GM06990 (cell line): ENCODE measurements around the gene RPL38.

ENCODE experiments used
- DNase-seq: peaks from one replicate; pipeline ENCODE4 v3.0.0-alpha.2; 2011; ENCODE audit not compliant: insufficient read length; ENCODE audit errors: extremely low read depth
- H3K27me3 ChIP-seq: replicated peaks from 2 replicates; pipeline ENCODE4 v1.6.0; 2011; ENCODE audit warnings: low read length; ENCODE audit not compliant: control insufficient read depth, insufficient read depth
- H3K36me3 ChIP-seq: 2 replicates; pipeline ENCODE4 v1.5.1; 2011; ENCODE audit warnings: low read length; ENCODE audit not compliant: control insufficient read depth, insufficient read depth
- H3K4me3 ChIP-seq: replicated peaks from 2 replicates; pipeline ENCODE4 v1.5.1; 2011; ENCODE audit warnings: low read depth, mild to moderate bottlenecking, control low read depth, low read length
- TF ChIP-seq, protein P1 (sequence below): IDR thresholded peaks from 2 replicates; pipeline ENCODE4 v1.5.1; 2011; ENCODE audit warnings: low read length, control low read depth, mild to moderate bottlenecking, inconsistent platforms; ENCODE audit not compliant: insufficient read depth, poor library complexity, severe bottlenecking

Gene RPL38

DNA sequence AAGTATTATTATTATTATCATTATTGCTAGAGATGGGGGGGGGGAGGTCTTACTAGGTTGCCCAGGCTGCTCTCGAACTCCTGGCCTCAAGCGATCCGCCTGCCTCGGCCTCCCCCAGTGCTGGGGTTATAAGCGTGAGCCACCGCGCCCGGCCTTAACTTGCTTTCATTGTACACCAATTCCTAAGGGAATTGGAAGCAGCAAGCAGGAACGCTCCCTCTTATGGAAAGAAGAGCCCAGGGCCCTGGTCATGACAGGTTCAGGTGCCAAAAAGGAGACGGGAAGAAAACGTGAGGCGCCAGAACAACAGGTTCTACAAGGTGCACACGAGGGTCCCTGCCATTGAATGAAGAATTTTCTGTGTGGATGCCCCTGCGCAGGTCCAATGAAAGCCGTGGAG is 540 bp upstream of the RPL38 start:
- DNase-seq, result no peak

DNA sequence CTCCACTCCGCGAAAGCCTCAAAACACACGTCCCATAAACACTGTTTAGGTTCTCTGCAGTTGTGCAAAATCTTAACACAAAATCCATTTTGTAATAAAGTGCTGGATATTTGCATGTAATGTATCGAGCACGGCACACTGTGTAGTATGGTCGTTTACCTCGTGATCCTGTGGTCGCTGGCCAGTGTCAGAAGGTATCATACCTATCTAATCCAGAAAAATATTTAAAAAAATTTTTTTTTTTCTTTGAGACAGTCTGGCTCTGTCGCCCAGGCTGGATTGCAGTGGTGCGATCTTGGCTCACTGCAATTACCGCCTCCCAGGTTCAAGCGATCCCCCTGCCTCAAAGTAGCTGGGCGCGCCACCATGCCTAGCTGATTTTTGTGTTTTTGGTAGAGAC is 996 bp downstream of the RPL38 start:
- H3K36me3 ChIP-seq, result peaks cover 21% of the 10 kb centered on the region

More for the DNA sequence above, 540 bp upstream of the RPL38 start:
- TF ChIP-seq, protein P1, sequence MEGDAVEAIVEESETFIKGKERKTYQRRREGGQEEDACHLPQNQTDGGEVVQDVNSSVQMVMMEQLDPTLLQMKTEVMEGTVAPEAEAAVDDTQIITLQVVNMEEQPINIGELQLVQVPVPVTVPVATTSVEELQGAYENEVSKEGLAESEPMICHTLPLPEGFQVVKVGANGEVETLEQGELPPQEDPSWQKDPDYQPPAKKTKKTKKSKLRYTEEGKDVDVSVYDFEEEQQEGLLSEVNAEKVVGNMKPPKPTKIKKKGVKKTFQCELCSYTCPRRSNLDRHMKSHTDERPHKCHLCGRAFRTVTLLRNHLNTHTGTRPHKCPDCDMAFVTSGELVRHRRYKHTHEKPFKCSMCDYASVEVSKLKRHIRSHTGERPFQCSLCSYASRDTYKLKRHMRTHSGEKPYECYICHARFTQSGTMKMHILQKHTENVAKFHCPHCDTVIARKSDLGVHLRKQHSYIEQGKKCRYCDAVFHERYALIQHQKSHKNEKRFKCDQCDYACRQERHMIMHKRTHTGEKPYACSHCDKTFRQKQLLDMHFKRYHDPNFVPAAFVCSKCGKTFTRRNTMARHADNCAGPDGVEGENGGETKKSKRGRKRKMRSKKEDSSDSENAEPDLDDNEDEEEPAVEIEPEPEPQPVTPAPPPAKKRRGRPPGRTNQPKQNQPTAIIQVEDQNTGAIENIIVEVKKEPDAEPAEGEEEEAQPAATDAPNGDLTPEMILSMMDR, result no peak
- Histone ChIP-seq H3K36me3 (peaks cover 21% of the 10 kb centered on the region), H3K4me3 (no peak overlapping the region), H3K27me3 (no peaks in the 10 kb centered on the region; the same call in 1 of the 2 replicates)

DNA sequence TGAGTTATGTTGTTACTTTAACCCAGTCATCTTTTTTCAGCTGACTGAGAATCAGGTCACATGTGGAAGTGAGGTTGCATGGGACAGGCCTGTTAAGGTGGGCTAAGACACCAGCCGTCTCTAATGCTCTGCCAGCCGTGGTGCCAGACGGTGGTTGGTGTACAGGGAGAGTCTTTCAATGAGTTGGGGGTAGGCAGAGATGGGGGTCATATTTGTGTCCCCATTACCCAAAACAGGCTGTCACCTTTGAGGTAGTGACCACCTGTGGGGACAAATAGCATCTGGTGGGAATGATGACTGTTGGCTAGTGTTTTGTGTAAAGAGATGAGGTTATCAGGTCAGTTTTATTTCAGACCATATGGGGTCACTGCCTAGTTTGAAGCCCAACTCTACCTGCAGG is 1.8 kb downstream of the RPL38 start:
- TF ChIP-seq, protein P1, result no peak
- Histone ChIP-seq H3K36me3 (peaks cover 24% of the 10 kb centered on the region), H3K4me3 (peak overlapping the region; percentile 99), H3K27me3 (no peaks in the 10 kb centered on the region)
- DNase-seq, result no peak

More for the DNA sequence above, 996 bp downstream of the RPL38 start:
- Histone ChIP-seq H3K4me3 (peak overlapping the region; percentile 99), H3K27me3 (no peaks in the 10 kb centered on the region; the same call in 1 of the 2 replicates)
- no peak for DNase-seq
- TF ChIP-seq, protein P1, result no peak

DNA sequence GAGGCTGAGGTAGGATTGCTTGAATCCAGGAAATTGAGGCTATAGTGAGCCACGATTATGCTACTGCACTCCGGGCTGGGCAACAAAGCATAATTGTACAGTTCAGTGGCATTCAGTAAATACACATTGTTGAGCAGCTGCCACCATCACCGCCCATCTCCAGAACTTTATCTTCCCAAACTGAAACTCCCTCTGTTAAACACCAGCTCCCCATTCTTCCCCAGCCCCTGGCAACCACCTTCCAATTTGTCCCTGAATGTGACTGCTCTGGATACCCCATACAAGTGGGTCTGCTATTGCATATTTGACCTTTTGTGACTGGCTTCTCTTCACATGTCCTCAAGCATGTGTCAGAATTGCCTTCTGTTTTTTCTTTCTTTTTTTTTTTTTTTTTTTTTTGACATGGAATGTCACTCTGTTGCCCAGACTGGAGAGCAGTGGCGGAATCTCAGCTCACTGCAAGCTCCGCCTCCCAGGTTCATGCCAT is 2.9 kb downstream of the RPL38 start:
- TF ChIP-seq, protein P1, result no peak
- Histone ChIP-seq H3K36me3 (peaks cover 27% of the 10 kb centered on the region), H3K4me3 (no peak overlapping the region), H3K27me3 (no peaks in the 10 kb centered on the region)
- DNase-seq, result no peak

DNA sequence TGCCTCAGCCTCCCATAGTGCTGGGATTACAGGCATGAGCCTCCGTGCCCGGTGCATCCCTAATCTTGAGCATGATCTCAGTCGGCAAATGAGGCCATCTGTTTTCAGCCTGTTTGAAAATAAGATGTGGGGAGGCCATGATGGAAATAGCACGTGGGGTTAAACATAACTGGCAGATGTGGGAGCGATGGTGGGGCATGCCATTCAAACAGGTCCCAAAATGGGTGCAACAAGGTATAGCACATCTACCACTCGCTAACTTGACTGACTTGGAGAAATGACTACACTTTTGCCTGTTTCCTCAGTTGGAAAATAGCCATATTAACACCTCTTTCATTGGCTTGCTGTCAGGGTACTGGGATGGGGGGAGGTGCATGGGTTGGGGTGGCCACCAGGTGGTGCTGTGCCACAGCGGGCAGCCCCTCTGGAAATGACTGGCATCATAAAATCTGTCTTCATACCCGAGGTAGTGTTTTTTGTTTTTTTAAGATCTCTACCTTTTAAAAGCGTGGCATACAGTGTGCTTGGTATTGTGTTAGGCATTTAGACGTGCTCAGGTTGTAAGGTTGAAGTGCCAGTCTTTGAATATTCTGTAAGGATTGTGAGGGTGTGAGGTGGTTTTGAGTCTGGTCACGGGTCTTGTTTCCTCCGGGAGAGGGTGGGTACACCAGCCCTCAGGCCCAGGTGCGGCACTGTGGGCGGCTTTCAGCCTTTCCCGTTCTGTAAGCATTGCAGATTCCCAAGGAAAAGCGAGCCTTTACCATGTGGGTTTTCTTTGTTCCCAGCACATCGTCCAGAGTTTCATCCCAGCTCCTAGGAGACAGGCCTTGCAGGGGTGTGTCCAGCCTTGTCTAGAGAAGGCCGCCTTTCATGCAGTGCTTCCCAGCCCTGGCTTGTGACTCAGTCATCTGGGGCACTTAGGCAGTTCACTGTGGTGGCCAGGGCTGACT is 7.0 kb downstream of the RPL38 start:
- H3K4me3 ChIP-seq, result no peak overlapping the region
- no peaks in the 10 kb centered on the region for H3K27me3 ChIP-seq
- peaks cover 23% of the 10 kb centered on the region for H3K36me3 ChIP-seq
- TF ChIP-seq, protein P1, result peak; percentile 96
- peak; percentile 73 for DNase-seq
